Subcutaneous adipose tissue (tissue), 4 donors: Measurements from ENCODE around the gene CIC. TPM values are rescaled to one million over a fixed set of nuclear protein-coding genes. Genes with fewer than 3 reads are reported as not detected.

Experiments
- CTCF ChIP-seq: fragments of 450-650 bp; IDR thresholded peaks from one replicate; pipeline ENCODE4 v1.5.1; 2016; ENCODE audit warnings: low read depth, mild to moderate bottlenecking, control low read depth, antibody characterized with exemption, moderate library complexity
- total RNA-seq, 4 donors: library from RNA; depleted of rRNA; stranded (reverse); fragments of >200 nt; gene quantifications; one replicate each; pipeline ENCODE4 v1.1.0, GENCODE V29; 2016

The CIC gene
- total RNA-seq, 4 donors from 2014 or later: 12.4 to 49.9 (median 14.9) TPM

- TF ChIP-seq CTCF: no peak
Measured at GRCh38 chr19:42253245-42254088, 15.6 kb upstream of the CIC start.

DNA sequence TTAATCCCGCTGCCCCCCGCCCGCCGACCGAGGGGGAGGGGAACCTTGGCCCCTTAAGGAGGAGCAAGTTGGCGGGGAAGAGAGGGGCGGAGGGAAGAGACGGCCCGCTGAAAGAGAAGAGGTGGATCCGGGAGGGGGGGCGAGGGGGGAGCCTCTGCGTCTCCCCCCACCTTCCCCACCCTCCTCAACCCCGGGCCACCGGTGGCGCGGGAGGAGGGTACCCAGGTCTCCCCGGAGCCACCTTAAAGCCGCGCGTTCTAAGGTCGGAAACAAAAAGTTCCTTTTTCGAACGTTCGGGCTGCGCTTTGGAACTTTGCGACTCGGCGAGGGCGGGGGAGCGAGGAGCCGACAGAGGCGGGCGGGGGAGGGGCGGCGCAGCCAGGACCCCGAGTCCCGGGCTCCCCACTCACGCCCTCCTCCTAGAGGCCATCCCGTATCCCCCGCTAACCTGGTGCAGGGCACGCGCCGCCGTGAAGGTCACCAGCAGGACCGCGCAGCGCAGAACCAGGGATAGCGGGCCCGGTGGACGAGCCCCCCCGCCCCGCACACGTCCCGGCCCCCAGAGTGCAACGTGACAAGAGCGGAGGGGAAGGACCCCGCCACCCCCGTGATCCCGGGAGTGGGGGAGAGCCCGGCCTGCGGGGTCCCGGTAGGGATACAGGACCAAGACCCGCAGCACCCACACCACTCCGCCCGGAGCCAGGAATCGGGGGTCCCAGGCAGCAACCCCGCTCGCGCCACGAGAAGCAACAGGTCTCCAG, 14.8 kb upstream of the CIC start:
- no peak for TF ChIP-seq CTCF

DNA sequence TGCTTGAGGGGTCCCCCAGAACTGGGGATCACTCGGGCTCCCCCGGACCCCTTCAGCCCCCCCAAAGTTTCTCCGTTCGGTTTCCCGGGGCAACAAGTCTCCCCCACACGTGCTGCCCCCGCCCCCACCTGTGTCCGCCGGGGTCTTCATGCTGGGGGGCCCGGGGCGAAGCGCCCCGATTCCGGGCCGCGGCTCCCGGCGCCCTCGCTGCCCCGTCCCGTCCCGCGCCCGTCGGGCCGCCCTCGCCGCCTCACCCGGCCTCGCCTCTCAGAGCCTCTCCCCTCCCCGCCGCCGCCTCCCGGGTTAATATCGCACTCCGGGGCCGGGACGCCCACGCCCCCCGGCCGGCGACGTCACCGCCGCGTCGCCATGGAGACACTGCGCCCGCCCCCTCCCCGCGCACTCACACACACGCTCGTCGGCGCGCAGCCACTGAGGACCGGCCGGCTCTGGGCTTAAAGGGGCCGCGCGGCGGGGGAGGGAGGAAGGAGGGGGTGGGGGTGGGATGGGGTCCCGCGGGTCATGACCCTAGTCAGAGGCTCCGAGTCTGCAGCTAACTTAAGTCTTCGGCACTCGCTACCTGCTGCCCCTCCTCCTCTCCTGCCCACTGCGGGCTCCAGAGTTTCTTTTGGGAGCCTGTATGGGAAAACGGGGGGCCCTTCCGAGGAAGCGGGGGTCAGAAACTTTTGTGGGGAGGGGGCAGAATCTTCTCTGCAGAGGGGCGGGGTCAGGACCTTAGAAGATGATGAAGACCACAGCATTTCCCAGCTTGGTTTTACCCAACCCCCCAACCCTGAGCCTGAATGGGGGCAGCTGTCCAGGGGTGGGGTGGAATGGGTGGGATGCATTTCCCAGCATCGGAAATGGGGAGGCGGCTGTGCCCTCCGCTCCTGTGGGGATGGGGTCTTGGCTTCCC, 13.9 kb upstream of the CIC start, which contains the start of gene ERF:
Gene ERF (minus strand): TSS at position 279 of the 916 bp plus-strand sequence. CDS start 129 bp downstream, at position 150.
- TF ChIP-seq CTCF: no peak

- TF ChIP-seq CTCF: no peak
Measured at GRCh38 chr19:42255766-42256745, 13.0 kb upstream of the CIC start.

DNA sequence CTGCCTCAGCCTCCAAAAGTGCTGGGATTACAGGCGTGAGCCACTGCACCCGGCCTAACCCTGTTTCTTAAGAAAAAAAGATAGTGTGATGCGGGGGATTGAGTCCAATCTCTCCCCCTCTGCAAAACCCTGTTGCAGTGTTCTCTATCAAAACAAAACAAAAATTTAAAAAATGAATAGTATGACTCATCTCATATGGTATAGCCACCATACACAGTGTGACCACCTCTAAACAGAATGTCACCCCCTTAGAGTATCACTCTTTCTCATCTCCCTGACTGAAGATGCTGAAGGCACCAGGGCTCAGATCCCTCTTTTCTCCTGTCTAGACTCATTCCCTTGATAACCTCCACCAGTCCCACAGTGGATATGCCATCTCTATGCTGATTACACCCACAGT, 7.3 kb upstream of the CIC start:
- TF ChIP-seq CTCF: no peak

DNA sequence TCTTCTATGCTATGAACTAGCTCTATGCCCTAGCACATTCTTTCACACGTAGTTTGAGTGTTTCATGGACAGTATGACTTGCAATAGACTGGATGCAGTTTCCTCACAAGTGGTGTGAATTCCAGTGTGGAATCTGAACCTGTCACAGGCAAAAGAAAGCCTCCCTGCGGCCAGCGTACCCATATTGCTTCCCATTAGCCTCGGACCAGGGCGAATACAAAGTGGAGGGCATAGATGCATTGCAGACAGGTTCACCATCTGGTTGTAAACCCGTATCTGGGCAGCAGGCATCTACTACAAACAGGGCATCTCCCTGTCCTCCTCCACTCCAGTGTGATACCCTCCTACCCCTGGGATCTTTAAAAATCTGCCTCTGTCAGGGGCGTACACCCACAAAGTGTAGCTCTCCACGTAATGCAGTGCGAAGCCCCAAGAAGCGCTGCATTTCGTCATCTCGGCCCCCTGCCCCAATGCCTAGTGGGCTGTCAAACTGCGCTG, 1.4 kb upstream of the CIC start:
- TF ChIP-seq CTCF: no peak
